H1 (cell line): Measurements from ENCODE around the gene TBX21. TPM values are rescaled to one million over a fixed set of nuclear protein-coding genes. Genes with fewer than 3 reads are reported as not detected.

Source experiments
- CTCF ChIA-PET: fragments of 300-600 bp; sonication (Branson Sonifier 250); formaldehyde crosslinking; loops from one replicate; lab custom pipeline; 2021; ENCODE audit not compliant: partially characterized antibody; lab: Charles Lee
- POLR2A ChIA-PET: fragments of 300-600 bp; sonication (Branson Sonifier 250); formaldehyde crosslinking; loops from one replicate; lab custom pipeline; 2021; ENCODE audit warnings: inconsistent platforms; ENCODE audit not compliant: partially characterized antibody; lab: Charles Lee
- DNase-seq, 2 experiments: peaks; one replicate each; pipeline versions ENCODE4 v3.0.0 to v3.0.0-alpha.2; 2010 to 2022; ENCODE audit warnings: low spot score in 2 of 2, low read depth in 1 of 2, mixed read lengths in 1 of 2
- FAIRE-seq: peaks from 2 replicates; lab custom pipeline; 2011; peaks lifted over from hg19 to GRCh38; lab: Jason Lieb, UNC
- H2AFZ ChIP-seq: 2 replicates; pipeline ENCODE4 v1.8.1; 2012; ENCODE audit warnings: low read length, inconsistent platforms
- H2AK5ac ChIP-seq: 2 replicates; pipeline ENCODE4 v1.6.1; 2013; ENCODE audit warnings: low read depth, low read length
- H2BK120ac ChIP-seq: replicated peaks from 2 replicates; pipeline ENCODE3; 2013; ENCODE audit warnings: low read depth, low read length, inconsistent platforms
- H2BK12ac ChIP-seq: 2 replicates; pipeline ENCODE4 v1.6.1; 2013; ENCODE audit warnings: low read depth, low read length
- H2BK15ac ChIP-seq: 2 replicates; pipeline ENCODE4 v1.6.1; 2013; ENCODE audit warnings: low read length
- H2BK20ac ChIP-seq: 2 replicates; pipeline ENCODE4 v1.6.1; 2013; ENCODE audit warnings: low read length
- H2BK5ac ChIP-seq: 2 replicates; pipeline ENCODE4 v1.6.1; 2013; ENCODE audit warnings: low read depth, low read length
- H3K14ac ChIP-seq: 2 replicates; pipeline ENCODE4 v1.6.1; 2013; ENCODE audit warnings: inconsistent platforms; ENCODE audit not compliant: insufficient read length
- H3K18ac ChIP-seq: 2 replicates; pipeline ENCODE4 v1.6.1; 2013; ENCODE audit warnings: low read length; ENCODE audit errors: extremely low read depth
- H3K23ac ChIP-seq: 2 replicates; pipeline ENCODE4 v1.6.1; 2013; ENCODE audit warnings: inconsistent platforms; ENCODE audit not compliant: insufficient read length
- H3K23me2 ChIP-seq: 2 replicates; pipeline ENCODE4 v1.6.1; 2013; ENCODE audit warnings: low read depth, low read length
- H3K27ac ChIP-seq: 2 replicates; pipeline ENCODE4 v1.6.1; 2011; ENCODE audit warnings: low read depth, low read length, inconsistent platforms
- H3K27me3 ChIP-seq, 4 experiments: replicated peaks in 1 of 4; 1 replicate in 1 of 4; 2 replicates in 3 of 4; pipeline versions ENCODE4 v1.6.1 to v1.8.1; 2011 to 2013; ENCODE audit warnings: low read length in 3 of 4, mild to moderate bottlenecking in 3 of 4, inconsistent platforms in 2 of 4, mixed read lengths in 2 of 4, moderate library complexity in 1 of 4; ENCODE audit not compliant: control insufficient read depth in 3 of 4, insufficient read depth in 3 of 4; ENCODE audit errors: extremely low read depth in 1 of 4
- H3K36me3 ChIP-seq, 4 experiments: 2 replicates each; pipeline versions ENCODE4 v1.6.1 to v1.8.1; 2011 to 2013; ENCODE audit warnings: mild to moderate bottlenecking in 4 of 4, low read length in 3 of 4, moderate library complexity in 2 of 4, control low read depth in 1 of 4, inconsistent platforms in 1 of 4; ENCODE audit not compliant: insufficient read depth in 4 of 4, control insufficient read depth in 2 of 4
- H3K4ac ChIP-seq: replicated peaks from 2 replicates; pipeline ENCODE3; 2013; ENCODE audit warnings: low read length, low read depth, mixed read lengths, inconsistent platforms; ENCODE audit not compliant: insufficient read length
- H3K4me1 ChIP-seq, 4 experiments: replicated peaks in 1 of 4; 1 replicate in 1 of 4; 2 replicates in 3 of 4; pipeline versions ENCODE4 v1.6.1 to v1.8.1; 2011 to 2013; ENCODE audit warnings: low read length in 3 of 4, inconsistent platforms in 2 of 4, mixed read lengths in 1 of 4; ENCODE audit not compliant: insufficient read depth in 4 of 4, control insufficient read depth in 3 of 4
- H3K4me2 ChIP-seq, 2 experiments: 2 replicates each; pipeline versions ENCODE4 v1.6.1 to v1.8.1; 2011 to 2013; ENCODE audit warnings: low read depth in 2 of 2, low read length in 2 of 2, control low read depth in 1 of 2, inconsistent platforms in 1 of 2, mild to moderate bottlenecking in 1 of 2; ENCODE audit not compliant: insufficient read depth in 1 of 2
- H3K4me3 ChIP-seq, 4 experiments: fragments of 200-600, 300-600 bp in 1 of 4; sonication (generic), shearing (Covaris generic), sonication (Bioruptor Twin) in 1 of 4; 2 replicates each; pipeline versions ENCODE4 v1.5.1 to v1.8.1; 2011 to 2016; ENCODE audit warnings: low read length in 4 of 4, low read depth in 3 of 4, control low read depth in 2 of 4, inconsistent platforms in 2 of 4, mild to moderate bottlenecking in 2 of 4, mixed read lengths in 1 of 4, moderate library complexity in 1 of 4; ENCODE audit not compliant: insufficient read depth in 2 of 4; ENCODE audit errors: extremely low read depth in 1 of 4
- H3K56ac ChIP-seq: replicated peaks from 2 replicates; pipeline ENCODE3; 2013; ENCODE audit warnings: low read depth, mild to moderate bottlenecking, mixed read lengths, low read length, inconsistent platforms; ENCODE audit not compliant: insufficient read length
- H3K79me1 ChIP-seq: 2 replicates; pipeline ENCODE4 v1.6.1; 2013; ENCODE audit warnings: low read depth, low read length, control low read depth
- H3K79me2 ChIP-seq, 2 experiments: 2 replicates each; pipeline versions ENCODE4 v1.6.1 to v1.8.1; 2012 to 2013; ENCODE audit warnings: low read length in 2 of 2, mild to moderate bottlenecking in 2 of 2, inconsistent platforms in 1 of 2; ENCODE audit not compliant: insufficient read depth in 2 of 2, control insufficient read depth in 1 of 2
- H3K9ac ChIP-seq, 4 experiments: replicated peaks in 1 of 4; 1 replicate in 1 of 4; 2 replicates in 3 of 4; pipeline versions ENCODE4 v1.6.1 to v1.8.1; 2011 to 2013; ENCODE audit warnings: low read depth in 3 of 4, low read length in 3 of 4, control low read depth in 2 of 4, mild to moderate bottlenecking in 2 of 4, moderate library complexity in 2 of 4, inconsistent platforms in 1 of 4; ENCODE audit errors: extremely low read depth in 1 of 4
- H3K9me3 ChIP-seq, 2 experiments: 2 replicates each; pipeline versions ENCODE4 v1.6.1 to v1.8.1; 2012 to 2013; ENCODE audit warnings: mild to moderate bottlenecking in 2 of 2, moderate library complexity in 2 of 2, control low read depth in 1 of 2, inconsistent platforms in 1 of 2, low read depth in 1 of 2, low read length in 1 of 2, mixed read lengths in 1 of 2; ENCODE audit not compliant: insufficient read depth in 2 of 2
- H4K20me1 ChIP-seq, 2 experiments: replicated peaks in 1 of 2; 2 replicates each; pipeline versions ENCODE3 to v1.8.1; 2011 to 2013; ENCODE audit warnings: inconsistent platforms in 2 of 2, low read length in 2 of 2, mild to moderate bottlenecking in 1 of 2; ENCODE audit not compliant: insufficient read depth in 2 of 2, control insufficient read depth in 1 of 2
- H4K5ac ChIP-seq: 2 replicates; pipeline ENCODE4 v1.6.1; 2013; ENCODE audit warnings: low read length, low read depth, mixed read lengths, inconsistent platforms; ENCODE audit not compliant: insufficient read length
- H4K8ac ChIP-seq: 2 replicates; pipeline ENCODE4 v1.8.0; 2013; ENCODE audit warnings: mild to moderate bottlenecking, moderate library complexity, low read length, inconsistent platforms; ENCODE audit not compliant: insufficient read depth; ENCODE audit errors: extremely low read depth
- H4K91ac ChIP-seq: replicated peaks from 2 replicates; pipeline ENCODE3; 2013; ENCODE audit warnings: low read length, mixed read lengths, inconsistent platforms; ENCODE audit not compliant: insufficient read length
- BACH1 ChIP-seq: IDR thresholded peaks from 2 replicates; pipeline ENCODE4 v1.6.1; 2012; ENCODE audit warnings: low read length, improper control_type of control experiment
- CREB1 ChIP-seq: IDR thresholded peaks from 2 replicates; pipeline ENCODE4 v1.6.1; 2012; ENCODE audit warnings: inconsistent platforms
- GABPA ChIP-seq: IDR thresholded peaks from 2 replicates; pipeline ENCODE4 v1.6.1; 2011; ENCODE audit warnings: mild to moderate bottlenecking, low read length, moderate library complexity, borderline replicate concordance; ENCODE audit not compliant: insufficient read depth
- KDM4A ChIP-seq: IDR thresholded peaks from one replicate; pipeline ENCODE4 v1.7.1; 2012; ENCODE audit warnings: low read depth, mild to moderate bottlenecking, moderate library complexity, low read length, inconsistent platforms; ENCODE audit not compliant: severe bottlenecking
- POU5F1 ChIP-seq: IDR thresholded peaks from 2 replicates; pipeline ENCODE4 v1.6.1; 2011; ENCODE audit warnings: low read depth, mild to moderate bottlenecking, low read length, moderate library complexity
- RBBP5 ChIP-seq: IDR thresholded peaks from 2 replicates; pipeline ENCODE4 v1.7.1; 2012; ENCODE audit warnings: low read depth, mild to moderate bottlenecking, inconsistent platforms, low read length, moderate library complexity, borderline replicate concordance
- SIRT6 ChIP-seq: IDR thresholded peaks from one replicate; pipeline ENCODE4 v1.7.1; 2012; ENCODE audit warnings: low read length, inconsistent platforms
- TCF12 ChIP-seq: IDR thresholded peaks from 2 replicates; pipeline ENCODE4 v1.6.1; 2011; ENCODE audit warnings: low read depth, mild to moderate bottlenecking, low read length
- TEAD4 ChIP-seq: IDR thresholded peaks from 2 replicates; pipeline ENCODE4 v1.6.1; 2012; ENCODE audit warnings: low read depth, low read length, inconsistent platforms, mixed read lengths
- USF2 ChIP-seq: IDR thresholded peaks from 2 replicates; pipeline ENCODE4 v1.6.1; 2011; ENCODE audit warnings: low read length, improper control_type of control experiment
- WGBS, 2 experiments: shearing (Covaris generic) in 1 of 2; methylation state at CpG; one replicate each; pipeline versions ENCODE4 v1.1.6 to v1.1.7; 2013 to 2015; ENCODE audit warnings: low lambda C conversion rate in 2 of 2, mixed read lengths in 2 of 2, inconsistent platforms in 1 of 2, low coverage in 1 of 2, missing lambda C conversion rate in 1 of 2; ENCODE audit not compliant: insufficient replicate concordance in 2 of 2, insufficient coverage in 1 of 2, insufficient read length in 1 of 2; ENCODE audit errors: extremely low coverage in 1 of 2, missing lambda C conversion rate in 1 of 2; 5-methylcytosine and 5-hydroxymethylcytosine counted together
- polyA plus RNA-seq, 7 experiments: library from polyadenylated mRNA; depleted of rRNA in 3 of 7; stranded (reverse) in 5 of 7; unstranded in 2 of 7; fragments of >200 nt in 5 of 7; fragments of 200-250 nt in 2 of 7; gene quantifications; 1 replicate in 5 of 7; 2 replicates in 1 of 7; 4 replicates in 1 of 7; pipeline versions ENCODE4 v1.2.1 to v1.2.3, GENCODE V29; 2011 to 2013; ENCODE audit warnings: missing spikeins in 2 of 7, mixed read lengths in 2 of 7
- total RNA-seq: library from RNA; stranded (reverse); fragmentation: NEBNext Ultra II Directional; extraction: Animal tissue kit (Norgen Biotek cat#: 25700); gene quantifications from 2 replicates; pipeline ENCODE4 v1.2.1, GENCODE V29; 2021

TBX21 gene
- total and polyA plus RNA-seq, 2 of the 8 experiments (the other 6 are each of a cell fraction or from before 2014, with no cell fraction given), result not detected

GRCh38 chr17:47712330-47713023 is 20.6 kb upstream of the TBX21 start:
- H2AFZ ChIP-seq, result no peak overlapping the region
- no peak overlapping the region for H3K23ac ChIP-seq
- H3K9me3 ChIP-seq, result no peaks in the 10 kb centered on the region
- no peak overlapping the region for H3K4me2 ChIP-seq
- no peak overlapping the region for H2BK15ac ChIP-seq
- CTCF ChIA-PET, result interaction anchor here (0.6 to 8.3 kb wide), 4 partner anchors 15 to 90 kb away, joined by 3 to 179 read pairs (median 74); partner anchors contain the start of genes TBKBP1 and TBX21
- H4K91ac ChIP-seq, result no peak overlapping the region
- no peak overlapping the region for H3K18ac ChIP-seq
- no peak overlapping the region for H2BK12ac ChIP-seq
- FAIRE-seq (no peak), DNase-seq (no peak)
- H3K27me3 ChIP-seq, result peaks cover 0 to 19% (median 4%) of the 10 kb centered on the region in 4 experiments; a peak in 4 of 7 replicates
- H2BK120ac ChIP-seq, result no peak overlapping the region
- H3K9ac ChIP-seq, result no peak overlapping the region
- no peak overlapping the region for H2BK5ac ChIP-seq
- H4K5ac ChIP-seq, result no peak overlapping the region
- no peak overlapping the region for H3K4me3 ChIP-seq
- no peak overlapping the region for H3K4ac ChIP-seq
- 88% methylated on average over 5 of the region's 5 CpGs; no CpG with 5 or more reads in 1 of the 2 experiments for WGBS, 2 experiments
- H3K56ac ChIP-seq, result no peak overlapping the region
- no peaks in the 10 kb centered on the region for H3K36me3 ChIP-seq
- no peak overlapping the region for H3K27ac ChIP-seq
- no peaks in the 10 kb centered on the region for H3K79me2 ChIP-seq
- H3K14ac ChIP-seq, result no peak overlapping the region
- H3K79me1 ChIP-seq, result no peaks in the 10 kb centered on the region
- POLR2A ChIA-PET, result interaction anchor here (1.3 kb wide), 1 partner anchor 24 kb away, joined by 3 read pairs; no protein-coding TSS in a partner anchor
- H3K23me2 ChIP-seq, result peaks cover 2% of the 10 kb centered on the region; the same call in 1 of the 2 replicates
- no peaks in the 10 kb centered on the region for H4K20me1 ChIP-seq
- no peak overlapping the region for H2BK20ac ChIP-seq
- H3K4me1 ChIP-seq, result peaks cover 0 to 17% (median 6%) of the 10 kb centered on the region in 4 experiments; a peak in 6 of 7 replicates
- H4K8ac ChIP-seq, result no peak overlapping the region
- H2AK5ac ChIP-seq, result no peak overlapping the region
- TF ChIP-seq TCF12, result no peak
- no peak for TF ChIP-seq BACH1
- TF ChIP-seq CREB1, result no peak
- no peak for TF ChIP-seq GABPA
- TF ChIP-seq POU5F1, result no peak
- TF ChIP-seq SIRT6, result no peak
- no peak for TF ChIP-seq RBBP5
- no peak for TF ChIP-seq KDM4A
- no peak for TF ChIP-seq USF2
- no peak for TF ChIP-seq TEAD4
